H1 (cell line): ENCODE results near the gene SLC12A8. TPM values are rescaled to one million over a fixed set of nuclear protein-coding genes. Genes with fewer than 3 reads are reported as not detected.

Source experiments
- CTCF ChIA-PET: fragments of 300-600 bp; sonication (Branson Sonifier 250); formaldehyde crosslinking; loops from one replicate; lab custom pipeline; 2021; ENCODE audit not compliant: partially characterized antibody; lab: Charles Lee
- POLR2A ChIA-PET: fragments of 300-600 bp; sonication (Branson Sonifier 250); formaldehyde crosslinking; loops from one replicate; lab custom pipeline; 2021; ENCODE audit warnings: inconsistent platforms; ENCODE audit not compliant: partially characterized antibody; lab: Charles Lee
- DNase-seq, 2 experiments: peaks; one replicate each; pipeline versions ENCODE4 v3.0.0 to v3.0.0-alpha.2; 2010 to 2022; ENCODE audit warnings: low spot score in 2 of 2, low read depth in 1 of 2, mixed read lengths in 1 of 2
- FAIRE-seq: peaks from 2 replicates; lab custom pipeline; 2011; peaks lifted over from hg19 to GRCh38; lab: Jason Lieb, UNC
- H2AFZ ChIP-seq: 2 replicates; pipeline ENCODE4 v1.8.1; 2012; ENCODE audit warnings: low read length, inconsistent platforms
- H2AK5ac ChIP-seq: 2 replicates; pipeline ENCODE4 v1.6.1; 2013; ENCODE audit warnings: low read depth, low read length
- H2BK120ac ChIP-seq: replicated peaks from 2 replicates; pipeline ENCODE3; 2013; ENCODE audit warnings: low read depth, low read length, inconsistent platforms
- H2BK12ac ChIP-seq: 2 replicates; pipeline ENCODE4 v1.6.1; 2013; ENCODE audit warnings: low read depth, low read length
- H2BK15ac ChIP-seq: 2 replicates; pipeline ENCODE4 v1.6.1; 2013; ENCODE audit warnings: low read length
- H2BK20ac ChIP-seq: 2 replicates; pipeline ENCODE4 v1.6.1; 2013; ENCODE audit warnings: low read length
- H2BK5ac ChIP-seq: 2 replicates; pipeline ENCODE4 v1.6.1; 2013; ENCODE audit warnings: low read depth, low read length
- H3K14ac ChIP-seq: 2 replicates; pipeline ENCODE4 v1.6.1; 2013; ENCODE audit warnings: inconsistent platforms; ENCODE audit not compliant: insufficient read length
- H3K18ac ChIP-seq: 2 replicates; pipeline ENCODE4 v1.6.1; 2013; ENCODE audit warnings: low read length; ENCODE audit errors: extremely low read depth
- H3K23ac ChIP-seq: 2 replicates; pipeline ENCODE4 v1.6.1; 2013; ENCODE audit warnings: inconsistent platforms; ENCODE audit not compliant: insufficient read length
- H3K23me2 ChIP-seq: 2 replicates; pipeline ENCODE4 v1.6.1; 2013; ENCODE audit warnings: low read depth, low read length
- H3K27ac ChIP-seq: 2 replicates; pipeline ENCODE4 v1.6.1; 2011; ENCODE audit warnings: low read depth, low read length, inconsistent platforms
- H3K27me3 ChIP-seq, 4 experiments: replicated peaks in 1 of 4; 1 replicate in 1 of 4; 2 replicates in 3 of 4; pipeline versions ENCODE4 v1.6.1 to v1.8.1; 2011 to 2013; ENCODE audit warnings: low read length in 3 of 4, mild to moderate bottlenecking in 3 of 4, inconsistent platforms in 2 of 4, mixed read lengths in 2 of 4, moderate library complexity in 1 of 4; ENCODE audit not compliant: control insufficient read depth in 3 of 4, insufficient read depth in 3 of 4; ENCODE audit errors: extremely low read depth in 1 of 4
- H3K36me3 ChIP-seq, 4 experiments: 2 replicates each; pipeline versions ENCODE4 v1.6.1 to v1.8.1; 2011 to 2013; ENCODE audit warnings: mild to moderate bottlenecking in 4 of 4, low read length in 3 of 4, moderate library complexity in 2 of 4, control low read depth in 1 of 4, inconsistent platforms in 1 of 4; ENCODE audit not compliant: insufficient read depth in 4 of 4, control insufficient read depth in 2 of 4
- H3K4ac ChIP-seq: replicated peaks from 2 replicates; pipeline ENCODE3; 2013; ENCODE audit warnings: low read length, low read depth, mixed read lengths, inconsistent platforms; ENCODE audit not compliant: insufficient read length
- H3K4me1 ChIP-seq, 4 experiments: replicated peaks in 1 of 4; 1 replicate in 1 of 4; 2 replicates in 3 of 4; pipeline versions ENCODE4 v1.6.1 to v1.8.1; 2011 to 2013; ENCODE audit warnings: low read length in 3 of 4, inconsistent platforms in 2 of 4, mixed read lengths in 1 of 4; ENCODE audit not compliant: insufficient read depth in 4 of 4, control insufficient read depth in 3 of 4
- H3K4me2 ChIP-seq, 2 experiments: 2 replicates each; pipeline versions ENCODE4 v1.6.1 to v1.8.1; 2011 to 2013; ENCODE audit warnings: low read depth in 2 of 2, low read length in 2 of 2, control low read depth in 1 of 2, inconsistent platforms in 1 of 2, mild to moderate bottlenecking in 1 of 2; ENCODE audit not compliant: insufficient read depth in 1 of 2
- H3K4me3 ChIP-seq, 4 experiments: fragments of 200-600, 300-600 bp in 1 of 4; sonication (generic), shearing (Covaris generic), sonication (Bioruptor Twin) in 1 of 4; 2 replicates each; pipeline versions ENCODE4 v1.5.1 to v1.8.1; 2011 to 2016; ENCODE audit warnings: low read length in 4 of 4, low read depth in 3 of 4, control low read depth in 2 of 4, inconsistent platforms in 2 of 4, mild to moderate bottlenecking in 2 of 4, mixed read lengths in 1 of 4, moderate library complexity in 1 of 4; ENCODE audit not compliant: insufficient read depth in 2 of 4; ENCODE audit errors: extremely low read depth in 1 of 4
- H3K56ac ChIP-seq: replicated peaks from 2 replicates; pipeline ENCODE3; 2013; ENCODE audit warnings: low read depth, mild to moderate bottlenecking, mixed read lengths, low read length, inconsistent platforms; ENCODE audit not compliant: insufficient read length
- H3K79me1 ChIP-seq: 2 replicates; pipeline ENCODE4 v1.6.1; 2013; ENCODE audit warnings: low read depth, low read length, control low read depth
- H3K79me2 ChIP-seq, 2 experiments: 2 replicates each; pipeline versions ENCODE4 v1.6.1 to v1.8.1; 2012 to 2013; ENCODE audit warnings: low read length in 2 of 2, mild to moderate bottlenecking in 2 of 2, inconsistent platforms in 1 of 2; ENCODE audit not compliant: insufficient read depth in 2 of 2, control insufficient read depth in 1 of 2
- H3K9ac ChIP-seq, 4 experiments: replicated peaks in 1 of 4; 1 replicate in 1 of 4; 2 replicates in 3 of 4; pipeline versions ENCODE4 v1.6.1 to v1.8.1; 2011 to 2013; ENCODE audit warnings: low read depth in 3 of 4, low read length in 3 of 4, control low read depth in 2 of 4, mild to moderate bottlenecking in 2 of 4, moderate library complexity in 2 of 4, inconsistent platforms in 1 of 4; ENCODE audit errors: extremely low read depth in 1 of 4
- H3K9me3 ChIP-seq, 2 experiments: 2 replicates each; pipeline versions ENCODE4 v1.6.1 to v1.8.1; 2012 to 2013; ENCODE audit warnings: mild to moderate bottlenecking in 2 of 2, moderate library complexity in 2 of 2, control low read depth in 1 of 2, inconsistent platforms in 1 of 2, low read depth in 1 of 2, low read length in 1 of 2, mixed read lengths in 1 of 2; ENCODE audit not compliant: insufficient read depth in 2 of 2
- H4K20me1 ChIP-seq, 2 experiments: replicated peaks in 1 of 2; 2 replicates each; pipeline versions ENCODE3 to v1.8.1; 2011 to 2013; ENCODE audit warnings: inconsistent platforms in 2 of 2, low read length in 2 of 2, mild to moderate bottlenecking in 1 of 2; ENCODE audit not compliant: insufficient read depth in 2 of 2, control insufficient read depth in 1 of 2
- H4K5ac ChIP-seq: 2 replicates; pipeline ENCODE4 v1.6.1; 2013; ENCODE audit warnings: low read length, low read depth, mixed read lengths, inconsistent platforms; ENCODE audit not compliant: insufficient read length
- H4K8ac ChIP-seq: 2 replicates; pipeline ENCODE4 v1.8.0; 2013; ENCODE audit warnings: mild to moderate bottlenecking, moderate library complexity, low read length, inconsistent platforms; ENCODE audit not compliant: insufficient read depth; ENCODE audit errors: extremely low read depth
- H4K91ac ChIP-seq: replicated peaks from 2 replicates; pipeline ENCODE3; 2013; ENCODE audit warnings: low read length, mixed read lengths, inconsistent platforms; ENCODE audit not compliant: insufficient read length
- TAF7 ChIP-seq: optimal IDR thresholded peaks from 2 replicates; pipeline ENCODE3; 2011; ENCODE audit warnings: low read depth, mild to moderate bottlenecking, inconsistent platforms, low read length, moderate library complexity, borderline replicate concordance
- YY1 ChIP-seq: IDR thresholded peaks from 2 replicates; pipeline ENCODE4 v1.6.1; 2011; ENCODE audit warnings: low read depth, mild to moderate bottlenecking, low read length
- WGBS, 2 experiments: shearing (Covaris generic) in 1 of 2; methylation state at CpG; one replicate each; pipeline versions ENCODE4 v1.1.6 to v1.1.7; 2013 to 2015; ENCODE audit warnings: low lambda C conversion rate in 2 of 2, mixed read lengths in 2 of 2, inconsistent platforms in 1 of 2, low coverage in 1 of 2, missing lambda C conversion rate in 1 of 2; ENCODE audit not compliant: insufficient replicate concordance in 2 of 2, insufficient coverage in 1 of 2, insufficient read length in 1 of 2; ENCODE audit errors: extremely low coverage in 1 of 2, missing lambda C conversion rate in 1 of 2; 5-methylcytosine and 5-hydroxymethylcytosine counted together
- polyA plus RNA-seq, 7 experiments: library from polyadenylated mRNA; depleted of rRNA in 3 of 7; stranded (reverse) in 5 of 7; unstranded in 2 of 7; fragments of >200 nt in 5 of 7; fragments of 200-250 nt in 2 of 7; gene quantifications; 1 replicate in 5 of 7; 2 replicates in 1 of 7; 4 replicates in 1 of 7; pipeline versions ENCODE4 v1.2.1 to v1.2.3, GENCODE V29; 2011 to 2013; ENCODE audit warnings: missing spikeins in 2 of 7, mixed read lengths in 2 of 7
- total RNA-seq: library from RNA; stranded (reverse); fragmentation: NEBNext Ultra II Directional; extraction: Animal tissue kit (Norgen Biotek cat#: 25700); gene quantifications from 2 replicates; pipeline ENCODE4 v1.2.1, GENCODE V29; 2021

SLC12A8 gene
- total and polyA plus RNA-seq, 2 of the 8 experiments (the other 6 are each of a cell fraction or from before 2014, with no cell fraction given): 13.7 to 14.4 TPM

DNA sequence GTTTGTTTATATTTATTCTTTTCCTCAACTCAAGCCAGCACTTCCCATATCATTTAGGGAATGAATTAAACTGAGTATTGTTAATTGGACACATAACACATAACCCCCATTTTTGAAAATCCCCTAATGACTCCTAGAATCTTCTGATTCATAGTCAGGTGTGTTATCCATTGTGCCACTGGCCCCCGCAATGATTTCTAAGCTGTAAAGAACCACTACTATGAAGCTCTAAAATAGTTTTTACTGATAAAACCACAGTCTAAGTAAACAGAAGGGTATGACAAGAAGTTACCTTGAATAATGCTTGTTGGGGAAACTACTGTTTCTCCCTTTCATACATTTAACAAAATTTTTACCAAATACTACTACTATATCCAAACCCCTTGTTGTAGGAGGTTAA, 22.3 kb upstream of the SLC12A8 start:
- POLR2A ChIA-PET: no interaction called here
- no peak overlapping the region for H3K4ac ChIP-seq
- no peak overlapping the region for H2BK12ac ChIP-seq
- H3K9me3 ChIP-seq: no peaks in the 10 kb centered on the region
- no peak overlapping the region for H3K27ac ChIP-seq
- DNase-seq: no peak
- H3K56ac ChIP-seq: no peak overlapping the region
- H3K23ac ChIP-seq: no peak overlapping the region
- peaks cover 0 to 10% (median 6%) of the 10 kb centered on the region in 4 experiments; a peak in 6 of 8 replicates for H3K36me3 ChIP-seq
- H3K4me3 ChIP-seq: no peak overlapping the region
- H2BK15ac ChIP-seq: no peak overlapping the region
- CTCF ChIA-PET: interaction anchor here (0.6 kb wide), 1 partner anchor 211 kb away, joined by 4 read pairs; no protein-coding TSS in a partner anchor
- no peaks in the 10 kb centered on the region for H3K79me1 ChIP-seq
- H3K9ac ChIP-seq: no peak overlapping the region
- H2BK20ac ChIP-seq: no peak overlapping the region
- H3K79me2 ChIP-seq: no peaks in the 10 kb centered on the region
- WGBS, 2 experiments: 95% methylated on average over 1 of the region's 1 CpG; no CpG with 5 or more reads in 1 of the 2 experiments
- H2AK5ac ChIP-seq: no peak overlapping the region
- no peaks in the 10 kb centered on the region for H3K23me2 ChIP-seq
- no peak overlapping the region for H2BK5ac ChIP-seq
- H2BK120ac ChIP-seq: no peak overlapping the region
- H4K91ac ChIP-seq: no peak overlapping the region
- H4K5ac ChIP-seq: no peak overlapping the region
- no peaks in the 10 kb centered on the region for H3K4me1 ChIP-seq
- H4K20me1 ChIP-seq: no peaks in the 10 kb centered on the region
- no peak overlapping the region for H3K4me2 ChIP-seq
- no peak overlapping the region for H2AFZ ChIP-seq
- H3K14ac ChIP-seq: no peak overlapping the region
- FAIRE-seq: no peak
- no peak overlapping the region for H4K8ac ChIP-seq
- TF ChIP-seq TAF7 (no peak), YY1 (no peak)
- H3K27me3 ChIP-seq: no peaks in the 10 kb centered on the region
- no peak overlapping the region for H3K18ac ChIP-seq
